Stomach (tissue), 4 donors: ENCODE measurements around the gene HS6ST3.

ENCODE experiments used
- CTCF ChIP-seq, 7 experiments: fragments of 450-650 bp in 4 of 7; fragments of 200-600 bp in 3 of 7; sonication (generic) in 3 of 7; IDR thresholded peaks; one replicate each; pipeline ENCODE4 v1.5.1; 2016 to 2019; ENCODE audit warnings: antibody characterized with exemption in 7 of 7, control low read depth in 2 of 7, mild to moderate bottlenecking in 1 of 7
- POLR2A ChIP-seq, 4 donors: fragments of 450-650 bp; IDR thresholded peaks; one replicate each; pipeline ENCODE4 v1.6.1; 2016; ENCODE audit warnings: antibody characterized with exemption in 4 of 4, control low read depth in 2 of 4, mild to moderate bottlenecking in 1 of 4, moderate library complexity in 1 of 4
- POLR2AphosphoS5 ChIP-seq, 3 donors: sonication (generic); formaldehyde crosslinking; IDR thresholded peaks; one replicate each; pipeline ENCODE4 v1.6.1; 2016; ENCODE audit warnings: antibody characterized with exemption in 3 of 3

- TF ChIP-seq CTCF (IDR thresholded peaks at IDR 0.05) (no peak), POLR2A (IDR thresholded peaks at IDR 0.05) (no peak), POLR2AphosphoS5 (IDR thresholded peaks at IDR 0.05) (no peak)
These were observed 564 bp downstream of the HS6ST3 start for GRCh38 chr13:96090240-96091101.
